K562 (cell line): ENCODE measurements around the gene NSF. TPM values are rescaled to one million over a fixed set of nuclear protein-coding genes. Genes with fewer than 3 reads are reported as not detected.

Source experiments
- BCOR ChIP-seq: fragments of 450-650 bp; IDR thresholded peaks from 2 replicates; pipeline ENCODE4 v1.6.1; 2016
- FOXM1 ChIP-seq, 2 experiments: fragments of 450-650 bp in 1 of 2; sonication (generic) in 1 of 2; formaldehyde crosslinking in 1 of 2; IDR thresholded peaks; 2 replicates each; pipeline versions ENCODE4 v1.6.1 to v1.9.0; 2017 to 2022; ENCODE audit warnings: low read depth in 2 of 2, mild to moderate bottlenecking in 2 of 2, missing genetic modification reagents in 1 of 2, moderate library complexity in 1 of 2
- KAT7 ChIP-seq: sonication (generic); formaldehyde crosslinking; IDR thresholded peaks from 2 replicates; pipeline ENCODE4 v1.8.0; 2022; ENCODE audit warnings: missing genetic modification reagents, mild to moderate bottlenecking, borderline replicate concordance
- KDM1A ChIP-seq, 2 experiments: fragments of 450-650 bp; IDR thresholded peaks; 2 replicates each; pipeline ENCODE4 v1.6.1; 2016; ENCODE audit warnings: mild to moderate bottlenecking in 2 of 2
- KDM4B ChIP-seq, 2 experiments: fragments of 450-650 bp in 1 of 2; sonication (generic) in 1 of 2; IDR thresholded peaks; 2 replicates each; pipeline ENCODE4 v1.6.1; 2016 to 2017; ENCODE audit warnings: borderline replicate concordance in 2 of 2, antibody characterized with exemption in 1 of 2, low read depth in 1 of 2, mild to moderate bottlenecking in 1 of 2
- MYBL2 ChIP-seq, 2 experiments: fragments of 450-650 bp in 1 of 2; sonication (generic) in 1 of 2; formaldehyde crosslinking in 1 of 2; IDR thresholded peaks; 2 replicates each; pipeline versions ENCODE4 v1.6.1 to v1.8.1; 2017 to 2022; ENCODE audit warnings: borderline replicate concordance in 1 of 2, inconsistent platforms in 1 of 2, low read depth in 1 of 2, mild to moderate bottlenecking in 1 of 2, missing genetic modification reagents in 1 of 2, moderate library complexity in 1 of 2
- OTX1 ChIP-seq: fragments of 450-650 bp; formaldehyde crosslinking; IDR thresholded peaks from 2 replicates; pipeline ENCODE4 v1.4.0; 2022; ENCODE audit warnings: mild to moderate bottlenecking
- SIN3B ChIP-seq: fragments of 450-650 bp; IDR thresholded peaks from 2 replicates; pipeline ENCODE4 v1.6.1; 2017; ENCODE audit warnings: low read depth, mild to moderate bottlenecking, moderate library complexity
- ZNF445 ChIP-seq: fragments of 250-450 bp; sonication (Bioruptor Pico); IDR thresholded peaks from 2 replicates; pipeline ENCODE4 v1.4.0; 2020; ENCODE audit warnings: low read depth, mild to moderate bottlenecking, moderate library complexity
- polyA plus RNA-seq, 8 experiments: library from polyadenylated mRNA; depleted of rRNA in 4 of 8; stranded (reverse) in 5 of 8; unstranded in 3 of 8; fragments of >200 nt; fragmentation: Nextera tagmentation in 2 of 8; fragmentation: Illumina TruSeq in 1 of 8; extraction: Ambion mirVana in 2 of 8; extraction: Trizol in 1 of 8; gene quantifications; 2 replicates each; pipeline versions ENCODE4 v1.2.1 to v1.2.3, GENCODE V29; 2011 to 2014; ENCODE audit warnings: inconsistent platforms in 1 of 8, missing spikeins in 1 of 8
- total RNA-seq, 7 experiments: library from RNA; depleted of rRNA in 6 of 7; stranded (reverse); fragments of >200 nt in 6 of 7; fragmentation: Illumina TruSeq in 2 of 7; extraction: Trizol in 2 of 7; gene quantifications; 2 replicates each; pipeline versions ENCODE4 v1.2.1 to v1.2.3, GENCODE V29; 2011 to 2021; ENCODE audit warnings: low replicate concordance in 1 of 7
- TF ChIP-seq, protein P1 (sequence below): fragments of 250-450 bp; sonication (Bioruptor Pico); IDR thresholded peaks from 2 replicates; pipeline ENCODE4 v1.9.0; 2021; ENCODE audit warnings: mild to moderate bottlenecking
- TF ChIP-seq, protein P2 (sequence below): sonication (generic); formaldehyde crosslinking; IDR thresholded peaks from 2 replicates; pipeline ENCODE4 v1.8.1; 2023; ENCODE audit warnings: missing genetic modification reagents, mild to moderate bottlenecking, borderline replicate concordance
- TF ChIP-seq, protein P3 (sequence below), 3 experiments: fragments of 200-800 bp in 1 of 3; sonication (Bioruptor generic) in 1 of 3; sonication (generic) in 1 of 3; formaldehyde crosslinking in 1 of 3; IDR thresholded peaks; 2 replicates each; pipeline versions ENCODE4 v1.6.1 to v1.8.0; 2016 to 2022; ENCODE audit warnings: mild to moderate bottlenecking in 2 of 3, missing compliant biosample characterization in 2 of 3, missing genetic modification characterization in 2 of 3, missing genetic modification reagents in 1 of 3

Gene NSF
- total and polyA plus RNA-seq, 9 of the 15 experiments (the other 6 are each of a cell fraction or from before 2014, with no cell fraction given) = 16.7 to 39.8 (median 36.7) TPM

DNA sequence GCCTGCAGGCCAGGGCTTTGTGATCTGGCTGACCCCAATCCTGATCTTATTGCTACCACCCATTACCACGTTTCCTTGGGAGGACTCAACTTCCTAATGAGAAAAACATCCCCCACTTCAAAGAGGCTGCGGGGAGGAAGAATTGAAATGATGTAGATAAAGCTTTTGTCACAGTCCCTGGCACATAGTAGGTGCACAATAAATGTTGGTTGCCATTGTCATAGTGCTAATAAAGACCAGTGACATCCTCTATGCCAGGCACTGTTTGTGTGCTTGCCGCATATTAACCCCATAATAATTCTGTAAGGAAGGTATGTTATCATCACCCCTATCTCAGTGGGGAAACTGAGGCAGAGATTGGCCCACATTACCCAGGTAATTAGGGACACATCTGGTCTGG is 205.6 kb downstream of the NSF start (continued):
- TF ChIP-seq ZNF445 (CRISPR knock-in tag) (no peak), KDM4B (IDR thresholded peaks at IDR 0.05; ENCODE audit: borderline replicate concordance in 2 of 2, low read depth in 1 of 2) (no peak), OTX1 (CRISPR knock-in tag) (no peak), FOXM1 (IDR thresholded peaks at IDR 0.05; ENCODE audit: low read depth) (no peak), FOXM1 (CRISPR knock-in tag; IDR thresholded peaks at IDR 0.05; ENCODE audit: low read depth) (no peak), KDM1A (IDR thresholded peaks at IDR 0.05) (peak; percentile 18 to 40; a peak in 1 of 4 replicates), SIN3B (no peak), BCOR (peak; percentile 70), MYBL2 (IDR thresholded peaks at IDR 0.05; ENCODE audit: low read depth) (no peak), MYBL2 (CRISPR knock-in tag; IDR thresholded peaks at IDR 0.05; ENCODE audit: borderline replicate concordance) (no peak), KAT7 (no peak)
- TF ChIP-seq, protein P1, sequence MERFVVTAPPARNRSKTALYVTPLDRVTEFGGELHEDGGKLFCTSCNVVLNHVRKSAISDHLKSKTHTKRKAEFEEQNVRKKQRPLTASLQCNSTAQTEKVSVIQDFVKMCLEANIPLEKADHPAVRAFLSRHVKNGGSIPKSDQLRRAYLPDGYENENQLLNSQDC (CRISPR knock-in tag) = no peak
- TF ChIP-seq, protein P2, sequence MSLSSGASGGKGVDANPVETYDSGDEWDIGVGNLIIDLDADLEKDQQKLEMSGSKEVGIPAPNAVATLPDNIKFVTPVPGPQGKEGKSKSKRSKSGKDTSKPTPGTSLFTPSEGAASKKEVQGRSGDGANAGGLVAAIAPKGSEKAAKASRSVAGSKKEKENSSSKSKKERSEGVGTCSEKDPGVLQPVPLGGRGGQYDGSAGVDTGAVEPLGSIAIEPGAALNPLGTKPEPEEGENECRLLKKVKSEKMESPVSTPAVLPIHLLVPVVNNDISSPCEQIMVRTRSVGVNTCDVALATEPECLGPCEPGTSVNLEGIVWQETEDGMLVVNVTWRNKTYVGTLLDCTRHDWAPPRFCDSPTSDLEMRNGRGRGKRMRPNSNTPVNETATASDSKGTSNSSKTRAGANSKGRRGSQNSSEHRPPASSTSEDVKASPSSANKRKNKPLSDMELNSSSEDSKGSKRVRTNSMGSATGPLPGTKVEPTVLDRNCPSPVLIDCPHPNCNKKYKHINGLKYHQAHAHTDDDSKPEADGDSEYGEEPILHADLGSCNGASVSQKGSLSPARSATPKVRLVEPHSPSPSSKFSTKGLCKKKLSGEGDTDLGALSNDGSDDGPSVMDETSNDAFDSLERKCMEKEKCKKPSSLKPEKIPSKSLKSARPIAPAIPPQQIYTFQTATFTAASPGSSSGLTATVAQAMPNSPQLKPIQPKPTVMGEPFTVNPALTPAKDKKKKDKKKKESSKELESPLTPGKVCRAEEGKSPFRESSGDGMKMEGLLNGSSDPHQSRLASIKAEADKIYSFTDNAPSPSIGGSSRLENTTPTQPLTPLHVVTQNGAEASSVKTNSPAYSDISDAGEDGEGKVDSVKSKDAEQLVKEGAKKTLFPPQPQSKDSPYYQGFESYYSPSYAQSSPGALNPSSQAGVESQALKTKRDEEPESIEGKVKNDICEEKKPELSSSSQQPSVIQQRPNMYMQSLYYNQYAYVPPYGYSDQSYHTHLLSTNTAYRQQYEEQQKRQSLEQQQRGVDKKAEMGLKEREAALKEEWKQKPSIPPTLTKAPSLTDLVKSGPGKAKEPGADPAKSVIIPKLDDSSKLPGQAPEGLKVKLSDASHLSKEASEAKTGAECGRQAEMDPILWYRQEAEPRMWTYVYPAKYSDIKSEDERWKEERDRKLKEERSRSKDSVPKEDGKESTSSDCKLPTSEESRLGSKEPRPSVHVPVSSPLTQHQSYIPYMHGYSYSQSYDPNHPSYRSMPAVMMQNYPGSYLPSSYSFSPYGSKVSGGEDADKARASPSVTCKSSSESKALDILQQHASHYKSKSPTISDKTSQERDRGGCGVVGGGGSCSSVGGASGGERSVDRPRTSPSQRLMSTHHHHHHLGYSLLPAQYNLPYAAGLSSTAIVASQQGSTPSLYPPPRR (CRISPR knock-in tag) = no peak
- TF ChIP-seq, protein P3, sequence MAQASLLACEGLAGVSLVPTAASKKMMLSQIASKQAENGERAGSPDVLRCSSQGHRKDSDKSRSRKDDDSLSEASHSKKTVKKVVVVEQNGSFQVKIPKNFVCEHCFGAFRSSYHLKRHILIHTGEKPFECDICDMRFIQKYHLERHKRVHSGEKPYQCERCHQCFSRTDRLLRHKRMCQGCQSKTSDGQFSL (CRISPR knock-in tag; IDR thresholded peaks at IDR 0.05) = 0 out of 2 replicates have a peak, but pooled peaks have one; percentile 39
- TF ChIP-seq, protein P3 (tag; IDR thresholded peaks at IDR 0.05) = no peak
